Fibroblast of lung (primary cell): ENCODE results near the gene GPRIN3. TPM values are rescaled to one million over a fixed set of nuclear protein-coding genes. Genes with fewer than 3 reads are reported as not detected.

ENCODE experiments used
- DNase-seq, 2 donors: peaks; one replicate each; pipeline versions ENCODE4 v3.0.0 to v3.0.0-alpha.2; 2010; ENCODE audit warnings: low read depth in 2 of 2
- H2AFZ ChIP-seq: 2 replicates; pipeline ENCODE4 v1.5.1; 2012; ENCODE audit warnings: low read length, control low read depth, inconsistent platforms
- H3K27ac ChIP-seq: 2 replicates; pipeline ENCODE4 v1.5.1; 2011; ENCODE audit warnings: low read length, control low read depth; ENCODE audit not compliant: insufficient read depth
- H3K27me3 ChIP-seq: 2 replicates; pipeline ENCODE4 v1.5.1; 2011; ENCODE audit warnings: mild to moderate bottlenecking, low read length; ENCODE audit not compliant: control insufficient read depth, insufficient read depth
- H3K36me3 ChIP-seq: 2 replicates; pipeline ENCODE4 v1.5.1; 2011; ENCODE audit warnings: low read length; ENCODE audit not compliant: control insufficient read depth, insufficient read depth
- H3K4me1 ChIP-seq: 2 replicates; pipeline ENCODE4 v1.5.1; 2011; ENCODE audit warnings: low read length; ENCODE audit not compliant: control insufficient read depth, insufficient read depth; ENCODE audit errors: extremely low read depth
- H3K4me2 ChIP-seq: 2 replicates; pipeline ENCODE4 v1.5.1; 2011; ENCODE audit warnings: low read length, control low read depth; ENCODE audit not compliant: insufficient read depth; ENCODE audit errors: extremely low read depth
- H3K4me3 ChIP-seq, 4 experiments: fragments of 200-600 bp in 1 of 4; sonication (generic) in 1 of 4; replicated peaks in 1 of 4; 2 replicates each; pipeline ENCODE4 v1.5.1; 2011 to 2016; ENCODE audit warnings: low read length in 4 of 4, low read depth in 3 of 4, mild to moderate bottlenecking in 3 of 4, control low read depth in 2 of 4, inconsistent platforms in 1 of 4, mixed read lengths in 1 of 4; ENCODE audit not compliant: insufficient read depth in 1 of 4; ENCODE audit errors: control extremely low read depth in 1 of 4
- H3K79me2 ChIP-seq: 2 replicates; pipeline ENCODE4 v1.5.1; 2012; ENCODE audit warnings: mild to moderate bottlenecking, low read length, inconsistent platforms; ENCODE audit not compliant: control insufficient read depth, insufficient read depth
- H3K9ac ChIP-seq: 2 replicates; pipeline ENCODE4 v1.5.1; 2011; ENCODE audit warnings: mild to moderate bottlenecking, low read length, control low read depth; ENCODE audit not compliant: insufficient read depth
- H3K9me3 ChIP-seq: 2 replicates; pipeline ENCODE4 v1.5.1; 2012; ENCODE audit warnings: low read depth, low read length; ENCODE audit not compliant: control insufficient read depth, insufficient read depth
- H4K20me1 ChIP-seq: 2 replicates; pipeline ENCODE4 v1.5.1; 2011; ENCODE audit warnings: low read length; ENCODE audit not compliant: control insufficient read depth, insufficient read depth; ENCODE audit errors: extremely low read depth
- CTCF ChIP-seq, 2 donors: IDR thresholded peaks in 1 of 2; conservative IDR thresholded peaks in 1 of 2; 1 replicate in 1 of 2; 2 replicates in 1 of 2; pipeline ENCODE4 v1.5.1; 2011 to 2012; ENCODE audit warnings: low read length in 2 of 2, control low read depth in 1 of 2, inconsistent platforms in 1 of 2, low read depth in 1 of 2, mild to moderate bottlenecking in 1 of 2
- EZH2 ChIP-seq: IDR thresholded peaks from 2 replicates; pipeline ENCODE4 v1.5.1; 2012; ENCODE audit warnings: low read length, control low read depth, mild to moderate bottlenecking; ENCODE audit errors: missing control alignments
- polyA plus RNA-seq, 2 donors: library from polyadenylated mRNA; depleted of rRNA in 1 of 2; stranded (reverse) in 1 of 2; unstranded in 1 of 2; fragments of >200 nt; gene quantifications; 2 replicates each; pipeline ENCODE4 v1.2.1, GENCODE V29; 2011 to 2012; ENCODE audit warnings: missing spikeins in 1 of 2
- total RNA-seq: library from RNA; depleted of rRNA; stranded (reverse); fragments of >200 nt; gene quantifications from 2 replicates; pipeline ENCODE4 v1.2.1, GENCODE V29; 2014

Gene GPRIN3
- total and polyA plus RNA-seq, 2 donors (not counting 1 experiment from before 2014, with no cell fraction given) = under 0.01 to 0.01 TPM

GRCh38 chr4:89267392-89267791 is 40.2 kb downstream of the GPRIN3 start:
- H3K9me3 ChIP-seq = no peaks in the 10 kb centered on the region
- H3K36me3 ChIP-seq = no peaks in the 10 kb centered on the region
- DNase-seq = no peak
- H2AFZ ChIP-seq = no peak overlapping the region
- H3K9ac ChIP-seq = no peak overlapping the region
- H3K27me3 ChIP-seq = no peaks in the 10 kb centered on the region
- no peak overlapping the region for H3K27ac ChIP-seq
- H4K20me1 ChIP-seq = no peaks in the 10 kb centered on the region
- no peak overlapping the region for H3K4me2 ChIP-seq
- H3K4me1 ChIP-seq = no peaks in the 10 kb centered on the region
- no peaks in the 10 kb centered on the region for H3K79me2 ChIP-seq
- H3K4me3 ChIP-seq = no peak overlapping the region
- no peak for TF ChIP-seq CTCF (conservative IDR thresholded peaks at IDR 0.05 in 1 of 2, IDR thresholded peaks at IDR 0.05 in 1 of 2; ENCODE audit: low read depth in 1 of 2, low read length in 2 of 2)
- no peak for TF ChIP-seq EZH2

- Histone ChIP-seq H3K27ac (no peak overlapping the region), H3K9ac (no peak overlapping the region), H3K27me3 (no peaks in the 10 kb centered on the region), H3K4me1 (no peaks in the 10 kb centered on the region), H3K4me2 (no peak overlapping the region), H2AFZ (no peak overlapping the region), H3K9me3 (no peaks in the 10 kb centered on the region), H4K20me1 (no peaks in the 10 kb centered on the region), H3K36me3 (no peaks in the 10 kb centered on the region), H3K4me3 (no peak overlapping the region), H3K79me2 (no peaks in the 10 kb centered on the region)
- no peak for DNase-seq
- no peak for TF ChIP-seq CTCF (conservative IDR thresholded peaks at IDR 0.05 in 1 of 2, IDR thresholded peaks at IDR 0.05 in 1 of 2; ENCODE audit: low read depth in 1 of 2, low read length in 2 of 2)
- TF ChIP-seq EZH2 = no peak
Measured at GRCh38 chr4:89266128-89266527, 41.5 kb downstream of the GPRIN3 start.

- Histone ChIP-seq H3K27me3 (no peaks in the 10 kb centered on the region), H3K79me2 (no peaks in the 10 kb centered on the region), H2AFZ (no peak overlapping the region), H3K4me1 (no peaks in the 10 kb centered on the region), H3K27ac (no peak overlapping the region), H4K20me1 (no peaks in the 10 kb centered on the region), H3K9ac (no peak overlapping the region), H3K4me3 (no peak overlapping the region), H3K9me3 (no peaks in the 10 kb centered on the region), H3K36me3 (no peaks in the 10 kb centered on the region), H3K4me2 (no peak overlapping the region)
- no peak for DNase-seq
- TF ChIP-seq EZH2 = no peak
- TF ChIP-seq CTCF (conservative IDR thresholded peaks at IDR 0.05 in 1 of 2, IDR thresholded peaks at IDR 0.05 in 1 of 2; ENCODE audit: low read depth in 1 of 2, low read length in 2 of 2) = no peak
Measured at GRCh38 chr4:89263265-89263664, 44.3 kb downstream of the GPRIN3 start.
